ENCODE results near the gene HM13.
"Not testable (repeated sequence)": the region's sequence is repeated elsewhere in the genome, so short reads cannot be mapped to it uniquely, and the experiment has no call there.

Gene HM13

DNA sequence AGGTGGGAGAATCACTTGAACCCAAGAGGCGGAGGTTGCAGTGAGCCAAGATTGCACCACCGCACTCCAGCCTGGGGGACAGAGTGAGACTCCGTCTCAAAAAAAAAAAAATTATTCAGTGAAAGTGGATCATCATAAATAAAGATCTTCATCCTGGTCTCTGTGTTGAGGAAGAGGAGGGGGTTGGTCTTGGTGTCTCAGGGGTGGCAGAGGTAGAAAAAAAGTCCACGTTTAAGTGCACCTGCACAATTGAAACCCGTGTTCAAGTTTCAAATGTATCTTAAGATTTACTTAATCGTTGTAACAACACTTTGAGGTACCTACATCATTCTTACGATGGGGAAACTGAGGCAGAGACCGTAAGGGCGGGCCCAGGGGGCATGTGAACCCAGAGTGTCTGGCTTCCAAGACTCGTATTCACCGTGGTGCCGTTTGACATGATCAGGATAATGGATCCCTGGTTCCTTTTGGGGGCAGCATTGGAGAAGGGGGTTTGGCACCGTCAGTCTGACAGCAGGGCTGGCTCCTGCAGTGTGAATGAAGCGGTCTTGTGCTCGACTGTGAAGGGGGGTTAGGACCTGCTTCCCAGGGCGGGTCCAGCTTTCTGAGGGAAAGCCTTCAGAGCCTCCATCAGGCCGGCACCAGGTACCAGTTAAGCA, 57.9 kb downstream of the HM13 start:
- no peak for DNase-seq (ENCODE audit: low read depth)
- TF ChIP-seq, protein P1, sequence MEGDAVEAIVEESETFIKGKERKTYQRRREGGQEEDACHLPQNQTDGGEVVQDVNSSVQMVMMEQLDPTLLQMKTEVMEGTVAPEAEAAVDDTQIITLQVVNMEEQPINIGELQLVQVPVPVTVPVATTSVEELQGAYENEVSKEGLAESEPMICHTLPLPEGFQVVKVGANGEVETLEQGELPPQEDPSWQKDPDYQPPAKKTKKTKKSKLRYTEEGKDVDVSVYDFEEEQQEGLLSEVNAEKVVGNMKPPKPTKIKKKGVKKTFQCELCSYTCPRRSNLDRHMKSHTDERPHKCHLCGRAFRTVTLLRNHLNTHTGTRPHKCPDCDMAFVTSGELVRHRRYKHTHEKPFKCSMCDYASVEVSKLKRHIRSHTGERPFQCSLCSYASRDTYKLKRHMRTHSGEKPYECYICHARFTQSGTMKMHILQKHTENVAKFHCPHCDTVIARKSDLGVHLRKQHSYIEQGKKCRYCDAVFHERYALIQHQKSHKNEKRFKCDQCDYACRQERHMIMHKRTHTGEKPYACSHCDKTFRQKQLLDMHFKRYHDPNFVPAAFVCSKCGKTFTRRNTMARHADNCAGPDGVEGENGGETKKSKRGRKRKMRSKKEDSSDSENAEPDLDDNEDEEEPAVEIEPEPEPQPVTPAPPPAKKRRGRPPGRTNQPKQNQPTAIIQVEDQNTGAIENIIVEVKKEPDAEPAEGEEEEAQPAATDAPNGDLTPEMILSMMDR (IDR thresholded peaks at IDR 0.05; ENCODE audit: control insufficient read depth, extremely low read depth, insufficient read depth) = 0 out of 2 replicates have a peak, but pooled peaks have one; percentile 2
- peak overlapping the region; percentile 59 for H3K4me3 ChIP-seq (ENCODE audit: low read depth, low read length)

DNA sequence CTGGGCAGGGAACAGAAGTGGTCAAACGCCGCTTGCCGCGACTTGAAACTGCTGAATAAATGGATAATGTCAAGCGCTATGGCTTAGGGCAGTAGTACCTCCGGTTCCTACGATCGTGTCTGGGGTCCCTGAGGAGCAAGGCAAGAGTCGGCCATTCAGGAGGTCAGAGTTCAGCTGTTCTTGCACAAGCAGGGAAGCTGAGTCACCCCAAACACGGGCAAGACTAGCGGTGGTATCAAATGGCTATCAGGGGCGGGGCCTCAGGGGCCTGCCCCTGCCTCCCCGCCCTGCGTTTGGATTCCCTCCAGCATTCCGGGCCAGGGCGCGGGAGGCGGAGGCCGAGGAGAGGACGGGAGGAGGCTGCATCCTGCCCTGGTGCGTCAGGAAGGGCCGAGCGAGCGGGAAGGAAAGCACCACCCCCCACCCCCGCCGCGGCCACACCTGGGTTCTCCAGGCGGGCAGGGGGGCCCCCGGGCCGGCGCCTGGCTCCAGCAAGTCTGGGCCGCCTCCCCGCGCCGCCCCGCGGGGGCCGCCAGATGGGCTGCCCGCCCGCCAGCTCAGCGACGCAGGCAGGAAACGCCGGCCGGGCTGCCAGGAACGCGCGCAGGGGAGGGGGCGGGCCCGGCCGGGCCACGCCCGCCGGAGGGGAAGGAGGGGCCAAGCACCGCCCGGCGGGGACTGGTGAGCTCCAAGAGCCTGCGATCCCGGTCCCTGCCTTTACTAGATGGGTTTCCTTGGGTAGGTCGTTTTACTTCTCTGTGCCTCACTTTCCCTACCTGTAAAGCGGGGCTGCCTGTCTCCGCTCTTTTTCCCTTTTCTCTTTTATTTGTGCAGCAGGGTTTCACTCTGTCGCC, 58.7 kb downstream of the HM13 start:
- peak; percentile 72 for DNase-seq (ENCODE audit: low read depth)
- peak overlapping the region; percentile 59 for H3K4me3 ChIP-seq (ENCODE audit: low read depth, low read length)
- TF ChIP-seq, protein P1 (IDR thresholded peaks at IDR 0.05; ENCODE audit: control insufficient read depth, extremely low read depth, insufficient read depth) = no peak

DNA sequence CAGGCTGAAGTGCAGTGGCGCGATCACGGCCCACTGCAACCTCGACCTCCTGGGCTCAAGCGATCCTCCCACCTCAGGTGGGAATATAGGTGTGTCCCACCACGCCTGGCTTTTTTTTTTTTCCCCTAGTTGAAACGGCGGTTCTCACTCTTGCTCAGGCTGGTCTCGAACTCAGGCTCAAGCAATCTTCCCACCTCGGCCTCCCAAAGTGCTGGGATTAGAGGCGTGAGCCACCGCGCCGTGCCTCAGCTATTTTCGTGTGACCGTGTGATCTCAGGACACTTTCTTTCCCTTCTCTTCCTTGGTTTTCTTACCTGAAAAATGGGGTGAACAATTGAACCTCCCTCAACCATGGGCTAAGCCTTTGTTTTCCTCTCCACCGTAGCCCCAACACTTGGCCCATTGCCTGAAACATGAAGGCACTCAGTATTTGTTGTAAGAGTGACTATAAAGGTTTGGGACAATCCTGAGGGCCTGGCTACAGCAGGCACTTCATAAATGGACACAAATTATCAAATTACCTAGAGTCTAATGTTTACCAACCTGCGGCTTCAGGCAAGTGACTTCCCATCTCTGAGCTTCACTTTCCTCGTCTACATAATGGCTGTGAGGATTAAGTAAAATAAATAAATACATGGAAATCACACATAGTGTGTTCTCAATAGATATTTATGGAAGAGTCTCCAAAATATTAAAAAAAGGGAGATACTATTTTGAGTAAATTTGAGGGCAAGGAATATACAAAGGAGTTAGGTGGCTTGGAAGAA, 59.5 kb downstream of the HM13 start:
- TF ChIP-seq, protein P1 (IDR thresholded peaks at IDR 0.05; ENCODE audit: control insufficient read depth, extremely low read depth, insufficient read depth) = no peak
- peak overlapping the region; percentile 59 for H3K4me3 ChIP-seq (ENCODE audit: low read depth, low read length)
- no peak for DNase-seq (ENCODE audit: low read depth)

DNA sequence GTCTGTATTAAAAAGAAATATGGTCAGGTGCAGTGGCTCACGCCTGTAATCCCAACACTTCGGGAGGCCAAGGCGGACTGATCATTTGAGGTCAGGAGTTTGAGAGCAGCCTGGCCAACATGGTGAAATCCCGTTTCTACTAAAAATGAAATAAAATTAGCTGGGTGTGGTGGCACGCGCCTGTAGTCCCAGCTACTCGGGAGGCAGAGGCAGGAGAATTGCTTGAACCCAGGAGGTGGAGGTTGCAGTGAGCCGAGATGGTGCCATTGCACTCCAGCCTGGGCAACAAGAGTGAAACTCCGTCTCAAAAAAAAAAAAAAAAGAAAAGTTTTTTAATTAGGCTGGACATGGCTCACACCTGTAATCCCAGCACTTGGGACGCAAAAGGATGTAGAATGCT, 60.7 kb downstream of the HM13 start:
- DNase-seq (ENCODE audit: low read depth); H3K4me3 ChIP-seq (ENCODE audit: low read depth, low read length): not testable (repeated sequence)

DNA sequence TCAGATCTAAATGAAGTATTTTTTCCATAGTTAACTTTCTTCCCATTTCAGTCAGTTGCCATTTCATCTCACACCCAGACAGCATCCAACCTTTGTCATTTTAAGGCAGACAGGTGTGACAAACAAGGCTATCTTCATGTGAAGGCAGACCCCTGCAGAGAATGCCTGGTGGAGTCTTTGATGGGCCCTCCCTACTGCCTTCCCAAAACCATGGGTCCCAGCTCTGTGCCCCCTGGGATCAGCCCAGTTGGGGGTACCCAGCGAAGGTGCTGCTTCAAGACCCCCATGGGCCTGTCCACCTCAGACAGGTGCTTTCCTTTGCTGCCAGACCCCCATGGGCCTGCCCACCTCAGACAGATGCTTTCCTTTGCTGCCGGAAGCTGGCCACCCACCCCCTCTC, 62.5 kb downstream of the HM13 start:
- DNase-seq (ENCODE audit: low read depth) = no peak
- TF ChIP-seq, protein P1 (IDR thresholded peaks at IDR 0.05; ENCODE audit: control insufficient read depth, extremely low read depth, insufficient read depth) = no peak
- no peak overlapping the region for H3K4me3 ChIP-seq (ENCODE audit: low read depth, low read length)

DNA sequence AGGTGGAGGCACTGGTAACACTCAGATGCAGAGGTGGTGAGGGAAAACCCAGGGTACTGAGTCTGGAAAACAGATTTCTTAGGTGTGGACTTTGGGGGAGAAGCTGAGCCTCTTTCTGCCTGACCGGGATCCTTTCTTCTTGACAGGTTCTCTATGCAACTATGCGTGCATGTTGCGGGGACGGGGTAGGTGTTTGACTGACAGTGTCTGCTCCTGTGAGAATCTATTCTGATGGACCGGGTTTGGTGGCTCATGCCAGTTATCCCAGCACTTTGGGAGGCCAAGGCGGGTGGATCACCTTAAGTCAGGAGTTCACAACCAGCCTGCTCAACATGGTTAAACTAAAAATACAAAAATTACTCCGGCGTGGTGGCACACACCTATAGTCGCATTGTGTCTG, 63.0 kb downstream of the HM13 start:
- no peak overlapping the region for H3K4me3 ChIP-seq (ENCODE audit: low read depth, low read length)
- TF ChIP-seq, protein P1 (IDR thresholded peaks at IDR 0.05; ENCODE audit: control insufficient read depth, extremely low read depth, insufficient read depth) = no peak
- no peak for DNase-seq (ENCODE audit: low read depth)
